ENCODE data around the gene NOM1.
A peak's percentile ranks its signal among the peaks of the same experiment; 100 is the strongest.

The NOM1 gene

DNA sequence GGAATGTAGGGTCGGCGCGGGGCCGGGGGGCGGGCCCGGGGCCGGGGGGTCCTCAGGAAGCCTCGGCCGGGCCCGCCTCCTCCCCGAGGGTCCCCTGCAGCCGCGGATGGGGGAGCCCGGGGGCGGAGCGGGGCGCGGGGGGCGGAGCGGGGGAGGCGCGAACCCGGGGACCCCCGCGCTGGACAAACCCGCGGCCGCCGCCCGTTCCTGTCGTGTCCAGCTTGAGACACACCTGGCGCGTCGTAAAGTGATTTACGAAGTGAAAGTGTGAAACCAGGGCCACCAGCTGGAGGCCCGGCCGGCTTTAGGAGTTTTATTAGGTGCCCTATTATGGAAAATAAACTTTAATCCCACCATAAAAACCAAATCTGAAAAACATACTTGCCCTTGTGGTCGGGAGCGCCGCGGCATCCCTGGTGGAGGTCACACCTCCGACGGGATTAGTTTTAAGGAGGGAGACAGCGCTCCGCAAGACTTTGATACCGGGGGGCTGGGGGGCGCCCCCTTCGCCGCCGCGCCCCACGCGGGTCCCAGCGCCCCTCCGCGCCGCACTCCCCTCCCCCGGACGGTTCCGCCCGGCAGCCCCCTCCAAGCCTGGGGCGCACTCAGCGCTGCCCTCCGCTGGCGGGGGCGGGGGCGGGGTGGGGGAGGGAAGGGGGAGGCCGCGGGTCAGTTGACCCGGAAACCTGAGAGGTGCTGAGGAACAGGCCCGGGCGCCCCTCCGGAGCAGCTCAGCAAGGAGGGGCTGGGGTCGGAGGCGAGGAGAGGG is 50.6 kb downstream of the NOM1 start:
- DNase-seq (ENCODE audit: low read depth): no peak
- H3K4me3 ChIP-seq (ENCODE audit: low read length): peak overlapping the region; percentile 31
- TF ChIP-seq, protein P1, sequence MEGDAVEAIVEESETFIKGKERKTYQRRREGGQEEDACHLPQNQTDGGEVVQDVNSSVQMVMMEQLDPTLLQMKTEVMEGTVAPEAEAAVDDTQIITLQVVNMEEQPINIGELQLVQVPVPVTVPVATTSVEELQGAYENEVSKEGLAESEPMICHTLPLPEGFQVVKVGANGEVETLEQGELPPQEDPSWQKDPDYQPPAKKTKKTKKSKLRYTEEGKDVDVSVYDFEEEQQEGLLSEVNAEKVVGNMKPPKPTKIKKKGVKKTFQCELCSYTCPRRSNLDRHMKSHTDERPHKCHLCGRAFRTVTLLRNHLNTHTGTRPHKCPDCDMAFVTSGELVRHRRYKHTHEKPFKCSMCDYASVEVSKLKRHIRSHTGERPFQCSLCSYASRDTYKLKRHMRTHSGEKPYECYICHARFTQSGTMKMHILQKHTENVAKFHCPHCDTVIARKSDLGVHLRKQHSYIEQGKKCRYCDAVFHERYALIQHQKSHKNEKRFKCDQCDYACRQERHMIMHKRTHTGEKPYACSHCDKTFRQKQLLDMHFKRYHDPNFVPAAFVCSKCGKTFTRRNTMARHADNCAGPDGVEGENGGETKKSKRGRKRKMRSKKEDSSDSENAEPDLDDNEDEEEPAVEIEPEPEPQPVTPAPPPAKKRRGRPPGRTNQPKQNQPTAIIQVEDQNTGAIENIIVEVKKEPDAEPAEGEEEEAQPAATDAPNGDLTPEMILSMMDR (IDR thresholded peaks at IDR 0.05; ENCODE audit: insufficient read depth, low read depth, low read length, missing control alignments): no peak

DNA sequence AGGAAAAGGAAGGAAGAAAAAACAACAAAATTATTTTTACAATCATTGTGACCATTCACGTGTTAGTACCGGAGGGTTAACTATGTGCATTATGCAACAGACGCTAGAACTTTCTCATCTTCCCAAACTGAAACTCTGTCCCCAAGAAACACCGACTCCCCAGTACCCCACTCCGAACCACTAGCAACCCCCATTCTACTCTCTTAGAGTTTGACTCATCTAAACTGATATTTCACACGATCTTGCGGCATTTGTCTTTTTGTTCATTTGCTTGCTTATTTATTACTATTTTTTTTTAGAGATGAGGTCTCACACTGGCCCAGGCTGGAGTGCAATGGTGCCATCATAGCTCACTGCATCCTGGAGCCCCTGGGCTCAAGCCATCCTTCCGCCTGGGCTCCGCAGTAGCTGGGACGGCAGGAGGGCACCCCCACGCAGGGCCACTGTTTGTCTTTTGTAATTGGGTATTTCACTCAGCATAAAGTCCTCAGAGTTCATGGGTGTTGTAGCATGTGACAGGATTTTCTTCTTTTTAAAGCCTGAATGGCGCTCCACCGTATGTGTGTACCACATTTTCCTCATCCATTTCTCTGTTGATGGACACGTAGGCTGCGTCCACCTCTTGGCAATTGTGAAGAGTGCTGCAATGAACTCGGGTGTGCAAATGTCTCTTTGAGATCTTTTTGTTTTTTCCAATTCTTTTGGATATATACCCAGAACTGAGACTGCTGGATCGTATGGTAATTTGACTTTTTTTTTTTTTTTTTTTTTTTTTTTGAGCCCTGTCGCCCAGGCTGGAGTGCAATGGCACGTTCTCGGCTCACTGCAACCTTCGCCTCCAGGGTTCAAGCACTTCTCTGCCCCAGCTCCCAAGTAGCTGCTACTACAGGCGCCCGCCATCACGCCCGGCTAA is 51.5 kb downstream of the NOM1 start:
- TF ChIP-seq, protein P1 (IDR thresholded peaks at IDR 0.05; ENCODE audit: insufficient read depth, low read depth, low read length, missing control alignments): no peak
- H3K4me3 ChIP-seq (ENCODE audit: low read length): no peak overlapping the region
- no peak for DNase-seq (ENCODE audit: low read depth)

DNA sequence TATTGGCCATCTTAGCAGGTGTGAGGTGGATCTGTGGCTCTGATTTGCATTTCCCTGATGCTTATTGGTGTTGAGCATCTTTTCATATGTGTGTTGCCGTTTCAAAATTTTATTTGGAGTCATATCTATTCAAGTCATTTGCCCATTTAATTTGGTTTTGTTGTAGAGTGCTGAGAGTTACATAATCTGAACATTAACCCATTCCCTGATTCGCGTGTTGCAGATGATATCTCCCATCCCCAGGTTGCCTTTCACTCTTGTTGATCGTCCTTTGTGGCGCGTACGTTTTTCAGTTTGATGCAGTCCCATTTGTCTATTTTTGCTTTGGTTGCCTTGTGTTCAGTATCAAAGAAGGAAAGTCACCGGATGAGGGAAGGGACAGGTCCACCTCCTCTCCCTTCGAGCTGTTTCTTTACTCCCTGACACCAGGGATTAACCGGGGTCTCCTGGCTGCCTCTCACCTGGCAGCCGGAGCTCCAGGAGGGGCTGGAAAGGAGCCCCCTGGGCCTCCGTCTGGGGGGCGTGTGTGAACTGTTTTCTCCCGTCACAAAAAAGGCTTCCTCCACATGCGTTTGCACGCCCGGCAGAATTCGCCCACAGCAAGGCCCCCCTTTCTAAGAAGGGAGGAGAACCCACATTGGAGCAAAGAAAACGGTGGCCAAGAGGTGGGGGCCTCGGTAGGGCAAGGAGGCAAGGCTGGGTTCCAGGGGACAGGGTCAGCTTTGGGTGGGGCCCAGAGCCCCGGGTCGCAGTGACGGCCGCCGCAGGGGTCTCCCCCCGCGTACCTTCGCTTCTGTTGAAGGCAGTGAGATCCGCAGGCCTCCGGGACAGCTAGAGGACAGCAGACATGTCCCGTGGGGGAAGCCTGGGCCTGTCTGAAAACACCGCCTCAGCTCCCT is 52.7 kb downstream of the NOM1 start:
- H3K4me3 ChIP-seq (ENCODE audit: low read length): no peak overlapping the region
- TF ChIP-seq, protein P1 (IDR thresholded peaks at IDR 0.05; ENCODE audit: insufficient read depth, low read depth, low read length, missing control alignments): no peak
- DNase-seq (ENCODE audit: low read depth): no peak

DNA sequence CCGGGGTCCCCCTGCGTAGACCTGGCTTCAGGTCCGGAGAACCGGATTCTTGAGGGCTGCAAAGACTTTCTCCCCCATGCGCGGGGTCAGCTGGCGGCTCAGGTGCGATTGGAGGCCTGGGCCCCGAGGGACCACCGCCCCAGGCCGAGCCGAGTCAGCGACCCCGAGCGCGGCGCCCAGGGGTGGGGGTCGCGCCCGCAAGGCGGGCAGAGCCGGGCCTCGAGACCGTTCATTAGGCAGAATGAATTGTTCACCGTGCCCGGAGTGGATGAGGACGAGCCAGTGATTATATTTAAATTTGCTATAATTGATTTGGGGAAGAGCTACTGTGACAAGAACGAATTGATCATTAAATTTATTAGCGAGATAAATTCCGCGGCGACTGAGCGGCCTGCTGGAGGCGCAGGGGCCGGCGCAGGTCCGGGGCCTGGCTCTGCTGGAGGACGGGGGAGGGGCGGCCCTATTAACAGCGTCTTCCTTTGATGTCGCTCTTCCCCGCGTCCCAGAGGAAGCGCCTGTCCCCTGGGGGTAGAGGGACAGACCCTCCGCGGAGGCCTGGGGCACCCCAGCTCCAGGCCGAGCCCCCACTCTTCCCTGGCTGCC is 53.4 kb downstream of the NOM1 start:
- no peak overlapping the region for H3K4me3 ChIP-seq (ENCODE audit: low read length)
- DNase-seq (ENCODE audit: low read depth): no peak
- TF ChIP-seq, protein P1 (IDR thresholded peaks at IDR 0.05; ENCODE audit: insufficient read depth, low read depth, low read length, missing control alignments): no peak

DNA sequence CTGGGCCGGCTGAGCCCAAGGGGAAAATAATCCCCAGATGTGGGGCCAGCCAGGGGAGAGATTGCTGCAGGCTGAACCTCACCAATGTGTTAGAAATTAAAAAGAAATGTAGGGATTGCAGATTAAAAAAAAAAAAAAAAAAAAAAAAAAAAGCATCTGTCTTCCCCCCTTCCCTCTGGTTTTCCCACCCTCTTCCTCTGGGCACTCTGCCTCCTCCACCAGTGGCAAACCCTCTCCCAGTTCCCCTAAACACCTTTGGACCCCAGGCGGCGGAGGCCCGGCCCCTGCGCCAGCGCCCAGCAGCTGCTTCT is 53.9 kb downstream of the NOM1 start:
- no peak overlapping the region for H3K4me3 ChIP-seq (ENCODE audit: low read length)
- TF ChIP-seq, protein P1 (IDR thresholded peaks at IDR 0.05; ENCODE audit: insufficient read depth, low read depth, low read length, missing control alignments): no peak
- DNase-seq (ENCODE audit: low read depth): no peak

DNA sequence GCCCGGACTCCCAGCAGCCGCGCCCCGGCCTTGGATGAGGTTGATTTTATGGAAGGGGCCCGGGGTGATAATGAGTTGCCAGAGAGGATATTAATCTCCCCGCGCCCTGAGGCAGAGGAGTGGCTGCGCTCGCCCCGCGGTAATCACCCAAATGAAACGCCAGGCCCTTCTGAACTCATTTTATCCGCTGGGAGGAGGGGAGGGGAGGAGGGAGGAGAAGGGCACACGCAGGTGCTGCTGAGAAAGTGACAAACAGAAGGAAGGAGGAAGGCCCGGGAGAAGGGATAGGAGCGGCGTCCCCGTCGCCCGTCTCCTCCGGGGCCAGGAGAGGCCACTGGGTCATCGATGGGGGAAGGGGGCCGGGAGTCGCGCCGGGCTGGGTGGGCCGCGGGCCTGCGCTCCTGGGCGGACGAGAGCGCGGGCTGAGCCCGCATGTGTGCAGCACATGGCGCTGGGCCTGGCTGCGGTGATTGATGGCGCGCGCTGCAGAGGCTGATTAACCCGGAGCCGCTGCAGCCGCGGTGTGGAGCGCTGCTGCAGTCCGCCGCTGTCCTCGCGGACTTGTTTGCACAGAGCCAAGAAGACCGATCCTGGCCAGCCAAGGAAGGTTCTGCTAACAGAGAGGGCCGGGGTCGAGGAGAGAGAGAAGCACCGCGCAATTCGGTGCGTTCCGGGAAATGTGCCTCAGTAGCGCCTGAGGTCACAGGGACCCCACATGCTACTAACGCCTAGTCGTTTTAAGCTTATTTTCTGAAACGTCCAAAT is 54.4 kb downstream of the NOM1 start:
- peak; percentile 42 for DNase-seq (ENCODE audit: low read depth)
- TF ChIP-seq, protein P1 (IDR thresholded peaks at IDR 0.05; ENCODE audit: insufficient read depth, low read depth, low read length, missing control alignments): no peak
- H3K4me3 ChIP-seq (ENCODE audit: low read length): no peak overlapping the region

Measured in epithelial cell of esophagus (primary cell).